SK-N-SH (cell line): ENCODE data around the gene CALM1. TPM values are rescaled to one million over a fixed set of nuclear protein-coding genes. Genes with fewer than 3 reads are reported as not detected.

Experiments used
- CTCF ChIA-PET: fragments of 300-600, 350-600 bp; formaldehyde crosslinking; extraction: SDS; loops from one replicate; lab custom pipeline; 2021; lab: Yijun Ruan, JAX
- POLR2A ChIA-PET: fragments of 350-600 bp; sonication (Branson Sonifier 250); formaldehyde crosslinking; extraction: SDS; loops from one replicate; lab custom pipeline; 2020; ENCODE audit warnings: antibody characterized with exemption, inconsistent platforms; lab: Yijun Ruan, JAX
- DNase-seq: peaks from one replicate; pipeline ENCODE4 v3.0.0; 2012
- H2AFZ ChIP-seq: fragments of 200-600 bp; sonication (generic); 2 replicates; pipeline ENCODE4 v1.8.1; 2016; ENCODE audit warnings: antibody characterized with exemption, mild to moderate bottlenecking, low read depth
- H3F3A ChIP-seq: fragments of 200-600 bp; sonication (generic); replicated peaks from 2 replicates; pipeline ENCODE3; 2016; ENCODE audit warnings: antibody characterized with exemption, mild to moderate bottlenecking; ENCODE audit not compliant: insufficient read depth
- H3K27ac ChIP-seq, 2 experiments: fragments of 200-500 bp in 1 of 2; fragments of 200-600 bp in 1 of 2; sonication (Bioruptor generic) in 1 of 2; sonication (generic), shearing (Covaris generic) in 1 of 2; 2 replicates each; pipeline versions ENCODE4 v1.5.1 to v1.6.1; 2014 to 2016; ENCODE audit warnings: low read depth in 2 of 2, inconsistent platforms in 1 of 2, low read length in 1 of 2, mild to moderate bottlenecking in 1 of 2, mixed read lengths in 1 of 2
- H3K27me3 ChIP-seq: fragments of 200-600 bp; sonication (generic), shearing (Covaris generic); 2 replicates; pipeline ENCODE4 v1.6.1; 2016; ENCODE audit warnings: mixed run types; ENCODE audit not compliant: insufficient read depth
- H3K36me3 ChIP-seq, 2 experiments: fragments of 200-500 bp in 1 of 2; fragments of 200-600 bp in 1 of 2; sonication (Bioruptor generic) in 1 of 2; sonication (generic) in 1 of 2; replicated peaks in 1 of 2; 2 replicates each; pipeline versions ENCODE3 to v1.5.1; 2014 to 2016; ENCODE audit warnings: low read length in 1 of 2, mild to moderate bottlenecking in 1 of 2; ENCODE audit not compliant: insufficient read depth in 2 of 2, control insufficient read depth in 1 of 2
- H3K4me1 ChIP-seq, 2 experiments: fragments of 200-500 bp in 1 of 2; fragments of 200-600 bp in 1 of 2; sonication (Bioruptor generic) in 1 of 2; sonication (generic), shearing (Covaris generic) in 1 of 2; 2 replicates each; pipeline versions ENCODE4 v1.5.1 to v1.6.1; 2014 to 2016; ENCODE audit warnings: low read depth in 1 of 2, low read length in 1 of 2, mixed run types in 1 of 2; ENCODE audit not compliant: insufficient read depth in 2 of 2, control insufficient read depth in 1 of 2
- H3K4me2 ChIP-seq: fragments of 200-600 bp; sonication (generic), shearing (Covaris generic); 2 replicates; pipeline ENCODE4 v1.6.1; 2017; ENCODE audit warnings: mixed run types
- H3K4me3 ChIP-seq, 2 experiments: fragments of 200-500 bp in 1 of 2; fragments of 200-600 bp in 1 of 2; sonication (Bioruptor generic) in 1 of 2; sonication (generic), shearing (Covaris generic) in 1 of 2; 2 replicates each; pipeline versions ENCODE4 v1.5.1 to v1.8.1; 2014 to 2016; ENCODE audit warnings: low read depth in 2 of 2, inconsistent platforms in 1 of 2, low read length in 1 of 2, mild to moderate bottlenecking in 1 of 2, mixed read lengths in 1 of 2, moderate library complexity in 1 of 2
- H3K79me2 ChIP-seq: fragments of 200-600 bp; sonication (generic); 2 replicates; pipeline ENCODE4 v1.8.1; 2017; ENCODE audit warnings: mild to moderate bottlenecking; ENCODE audit not compliant: insufficient read depth
- H3K9ac ChIP-seq: fragments of 200-600 bp; sonication (generic); 2 replicates; pipeline ENCODE4 v1.6.1; 2017; ENCODE audit warnings: mixed run types
- H3K9me2 ChIP-seq: fragments of 200-600 bp; sonication (generic); 2 replicates; pipeline ENCODE4 v1.6.1; 2017; ENCODE audit warnings: mixed run types
- H3K9me3 ChIP-seq: fragments of 200-600 bp; sonication (generic); 2 replicates; pipeline ENCODE4 v1.6.1; 2017; ENCODE audit warnings: mixed run types, mild to moderate bottlenecking, moderate library complexity
- H4K20me1 ChIP-seq: fragments of 200-600 bp; sonication (generic); 2 replicates; pipeline ENCODE4 v1.6.1; 2017; ENCODE audit warnings: mild to moderate bottlenecking, mixed run types; ENCODE audit not compliant: insufficient read depth
- FOSL2 ChIP-seq: IDR thresholded peaks from 2 replicates; pipeline ENCODE4 v1.4.0; 2012; ENCODE audit warnings: low read depth, mild to moderate bottlenecking, moderate library complexity, borderline replicate concordance
- FOXJ3 ChIP-seq: sonication (generic); formaldehyde crosslinking; IDR thresholded peaks from 2 replicates; pipeline ENCODE4 v1.5.1; 2020; ENCODE audit warnings: mild to moderate bottlenecking, missing genetic modification reagents
- GABPA ChIP-seq: IDR thresholded peaks from 2 replicates; pipeline ENCODE4 v1.4.0; 2012; ENCODE audit warnings: low read depth, mild to moderate bottlenecking
- JUND ChIP-seq: IDR thresholded peaks from 2 replicates; pipeline ENCODE4 v1.4.0; 2012
- NFIC ChIP-seq: IDR thresholded peaks from 2 replicates; pipeline ENCODE4 v1.4.0; 2012; ENCODE audit warnings: borderline replicate concordance
- POLR2AphosphoS5 ChIP-seq: IDR thresholded peaks from 2 replicates; pipeline ENCODE4 v1.6.1; 2012; ENCODE audit warnings: low read depth, low read length
- RAD21 ChIP-seq: IDR thresholded peaks from 2 replicates; pipeline ENCODE4 v1.6.1; 2012; ENCODE audit warnings: mild to moderate bottlenecking, low read length
- RXRA ChIP-seq: IDR thresholded peaks from 2 replicates; pipeline ENCODE4 v1.4.0; 2012; ENCODE audit warnings: low read depth, mild to moderate bottlenecking, borderline replicate concordance
- SIN3A ChIP-seq: IDR thresholded peaks from 2 replicates; pipeline ENCODE4 v1.6.1; 2012; ENCODE audit warnings: low read depth, mild to moderate bottlenecking, low read length, moderate library complexity, borderline replicate concordance
- SMC3 ChIP-seq: IDR thresholded peaks from 2 replicates; pipeline ENCODE4 v1.6.1; 2012; ENCODE audit warnings: low read depth, low read length, improper control_type of control experiment
- TAF1 ChIP-seq: IDR thresholded peaks from 2 replicates; pipeline ENCODE4 v1.6.1; 2012; ENCODE audit warnings: low read depth, mild to moderate bottlenecking, low read length, moderate library complexity, borderline replicate concordance
- TCF12 ChIP-seq: IDR thresholded peaks from 2 replicates; pipeline ENCODE4 v1.4.0; 2012
- USF1 ChIP-seq: IDR thresholded peaks from 2 replicates; pipeline ENCODE4 v1.4.0; 2012; ENCODE audit warnings: low read depth, borderline replicate concordance
- WGBS: methylation state at CpG from one replicate; pipeline ENCODE4 v1.1.6; 2017; ENCODE audit warnings: low lambda C conversion rate; 5-methylcytosine and 5-hydroxymethylcytosine counted together
- polyA plus RNA-seq, 3 experiments: library from polyadenylated mRNA; depleted of rRNA; stranded (reverse); fragments of >200 nt; gene quantifications; 2 replicates each; pipeline ENCODE4 v1.2.3, GENCODE V29; 2012
- TF ChIP-seq, protein P1 (sequence below): IDR thresholded peaks from 2 replicates; pipeline ENCODE4; 2012

Gene CALM1
- polyA plus RNA-seq, 1 of the 3 experiments (the other 2 are of a cell fraction), result 299 TPM

DNA sequence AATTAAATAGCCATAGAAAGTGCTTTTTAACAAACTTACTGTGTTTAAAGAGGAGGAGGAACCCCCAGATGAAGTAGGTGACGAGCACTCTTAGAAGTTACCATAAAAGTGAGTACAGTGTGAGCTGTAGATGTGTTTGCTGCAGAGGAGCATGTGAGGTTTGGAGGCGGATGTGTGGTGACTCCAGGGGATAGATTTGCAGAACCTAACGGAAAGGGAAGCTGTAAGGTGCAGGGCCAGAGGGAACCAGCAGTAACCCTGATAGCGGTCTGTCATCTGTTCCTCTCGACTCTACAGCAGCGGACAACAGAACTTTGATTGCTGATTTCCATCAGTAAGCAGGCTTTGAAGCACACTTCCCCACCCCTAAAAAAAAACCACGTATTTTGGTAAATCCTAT is 5.2 kb downstream of the CALM1 start:
- POLR2A ChIA-PET, result interaction anchor here (1.3 kb wide), 1 partner anchor 295 kb away, joined by 3 read pairs; no protein-coding TSS in a partner anchor
- H3K36me3 ChIP-seq, result peaks cover 61 to 71% of the 10 kb centered on the region in 2 experiments
- CTCF ChIA-PET, result interaction anchor here (1.0 to 11.9 kb wide), 6 partner anchors 10 to 357 kb away, joined by 3 to 146 read pairs (median 14); no protein-coding TSS in a partner anchor

GRCh38 chr14:90403065-90403464 is 6.2 kb downstream of the CALM1 start:
- no peak for TF ChIP-seq RAD21
- TF ChIP-seq, protein P1, sequence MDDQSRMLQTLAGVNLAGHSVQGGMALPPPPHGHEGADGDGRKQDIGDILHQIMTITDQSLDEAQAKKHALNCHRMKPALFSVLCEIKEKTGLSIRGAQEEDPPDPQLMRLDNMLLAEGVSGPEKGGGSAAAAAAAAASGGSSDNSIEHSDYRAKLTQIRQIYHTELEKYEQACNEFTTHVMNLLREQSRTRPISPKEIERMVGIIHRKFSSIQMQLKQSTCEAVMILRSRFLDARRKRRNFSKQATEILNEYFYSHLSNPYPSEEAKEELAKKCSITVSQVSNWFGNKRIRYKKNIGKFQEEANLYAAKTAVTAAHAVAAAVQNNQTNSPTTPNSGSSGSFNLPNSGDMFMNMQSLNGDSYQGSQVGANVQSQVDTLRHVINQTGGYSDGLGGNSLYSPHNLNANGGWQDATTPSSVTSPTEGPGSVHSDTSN, result no peak
- TF ChIP-seq USF1, result no peak
- TF ChIP-seq JUND, result no peak
- no peak for TF ChIP-seq SMC3
- no peak for TF ChIP-seq FOSL2
- TF ChIP-seq FOXJ3 (CRISPR knock-in tag), result no peak
- TF ChIP-seq GABPA, result no peak
- no peak for TF ChIP-seq TCF12
- no peak for TF ChIP-seq SIN3A
- TF ChIP-seq RXRA, result no peak
- TF ChIP-seq POLR2AphosphoS5, result no peak

More for the DNA sequence above, 5.2 kb downstream of the CALM1 start:
- H3K4me3 ChIP-seq, result no peak overlapping the region
- DNase-seq, result no peak
- peaks cover 62% of the 10 kb centered on the region for H4K20me1 ChIP-seq
- peaks cover 4 to 24% of the 10 kb centered on the region in 2 experiments; a peak in 3 of 4 replicates for H3K4me1 ChIP-seq
- H2AFZ ChIP-seq, result no peak overlapping the region
- peaks cover 16% of the 10 kb centered on the region for H3F3A ChIP-seq
- 92% methylated on average over 7 of the region's 7 CpGs for WGBS
- H3K9ac ChIP-seq, result no peak overlapping the region
- H3K27ac ChIP-seq, result no peak overlapping the region
- no peaks in the 10 kb centered on the region for H3K9me3 ChIP-seq
- H3K9me2 ChIP-seq, result no peaks in the 10 kb centered on the region
- peaks cover 60% of the 10 kb centered on the region for H3K79me2 ChIP-seq
- H3K4me2 ChIP-seq, result no peak overlapping the region
- no peaks in the 10 kb centered on the region for H3K27me3 ChIP-seq
- no peak for TF ChIP-seq TAF1
- no peak for TF ChIP-seq NFIC

More at GRCh38 chr14:90403065-90403464, 6.2 kb downstream of the CALM1 start:
- Histone ChIP-seq H3K27ac (no peak overlapping the region; a peak in 1 of 4 replicates), H3F3A (peaks cover 24% of the 10 kb centered on the region), H3K4me2 (no peak overlapping the region), H3K79me2 (peaks cover 53% of the 10 kb centered on the region), H2AFZ (no peak overlapping the region), H4K20me1 (peaks cover 62% of the 10 kb centered on the region), H3K4me3 (no peak overlapping the region), H3K27me3 (no peaks in the 10 kb centered on the region), H3K9ac (no peak overlapping the region), H3K4me1 (peaks cover 5 to 24% of the 10 kb centered on the region in 2 experiments; a peak in 3 of 4 replicates), H3K9me2 (no peaks in the 10 kb centered on the region), H3K9me3 (no peaks in the 10 kb centered on the region), H3K36me3 (peaks cover 61 to 76% of the 10 kb centered on the region in 2 experiments)
- no peak for DNase-seq
- ChIA-PET POLR2A (interaction anchor here (1.3 kb wide), 1 partner anchor 294 kb away, joined by 3 read pairs; no protein-coding TSS in a partner anchor), CTCF (interaction anchor here (1.0 to 11.9 kb wide), 4 partner anchors 9 to 355 kb away, joined by 3 to 146 read pairs (median 32); no protein-coding TSS in a partner anchor)
- 100% methylated on average over 2 of the region's 2 CpGs for whole genome bisulfite sequencing
